ENCODE data around the gene POLE3.
"Not testable (repeated sequence)": the region's sequence is repeated elsewhere in the genome, so short reads cannot be mapped to it uniquely, and the experiment has no call there.

The POLE3 gene

DNA sequence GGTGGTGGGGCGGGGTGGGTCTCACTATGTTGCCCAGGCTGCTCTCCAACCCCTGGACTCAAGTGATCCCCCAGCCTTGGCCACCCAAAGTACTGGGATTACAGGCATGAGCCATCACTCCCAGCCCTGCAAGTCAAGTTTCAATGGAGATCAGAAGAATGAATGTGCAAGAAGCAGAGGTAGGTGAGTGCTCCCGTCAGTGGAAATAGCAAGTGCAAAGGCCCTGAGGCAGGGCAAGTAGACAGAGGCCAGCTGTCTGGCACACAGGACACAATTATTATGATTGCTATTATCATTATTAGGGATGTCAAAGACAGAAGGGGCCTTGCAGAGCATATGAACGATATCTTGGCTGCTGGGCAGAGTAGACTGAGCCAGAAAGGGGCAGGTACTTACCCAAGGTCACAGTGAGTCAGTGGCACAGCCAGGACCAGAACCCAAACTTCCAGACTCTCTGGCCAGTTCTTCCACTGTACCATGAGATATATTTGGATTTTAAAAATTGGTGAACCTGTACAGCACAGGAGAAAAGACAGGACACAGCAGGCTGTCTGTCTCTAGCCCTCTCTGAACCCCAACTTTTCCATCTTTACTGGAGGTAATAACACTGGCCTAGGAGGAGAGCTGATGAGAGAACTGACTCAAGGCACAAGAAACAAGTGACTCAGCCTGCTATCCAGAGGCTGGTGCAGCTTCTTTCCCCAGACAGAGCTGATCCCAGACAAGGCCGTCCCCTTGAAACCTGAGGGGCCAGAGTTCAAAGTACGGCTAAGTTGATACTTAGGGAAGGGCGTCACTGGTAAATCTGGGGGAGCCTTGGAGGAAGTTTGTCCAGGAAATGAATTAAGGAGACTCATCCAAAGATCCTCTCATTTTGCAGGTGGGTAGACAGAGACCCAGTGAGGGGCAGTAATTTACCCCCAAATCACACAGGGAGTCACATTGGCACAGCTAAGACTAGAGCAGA, 35.1 kb downstream of the POLE3 start:
- DNase-seq = peak; percentile 15

DNA sequence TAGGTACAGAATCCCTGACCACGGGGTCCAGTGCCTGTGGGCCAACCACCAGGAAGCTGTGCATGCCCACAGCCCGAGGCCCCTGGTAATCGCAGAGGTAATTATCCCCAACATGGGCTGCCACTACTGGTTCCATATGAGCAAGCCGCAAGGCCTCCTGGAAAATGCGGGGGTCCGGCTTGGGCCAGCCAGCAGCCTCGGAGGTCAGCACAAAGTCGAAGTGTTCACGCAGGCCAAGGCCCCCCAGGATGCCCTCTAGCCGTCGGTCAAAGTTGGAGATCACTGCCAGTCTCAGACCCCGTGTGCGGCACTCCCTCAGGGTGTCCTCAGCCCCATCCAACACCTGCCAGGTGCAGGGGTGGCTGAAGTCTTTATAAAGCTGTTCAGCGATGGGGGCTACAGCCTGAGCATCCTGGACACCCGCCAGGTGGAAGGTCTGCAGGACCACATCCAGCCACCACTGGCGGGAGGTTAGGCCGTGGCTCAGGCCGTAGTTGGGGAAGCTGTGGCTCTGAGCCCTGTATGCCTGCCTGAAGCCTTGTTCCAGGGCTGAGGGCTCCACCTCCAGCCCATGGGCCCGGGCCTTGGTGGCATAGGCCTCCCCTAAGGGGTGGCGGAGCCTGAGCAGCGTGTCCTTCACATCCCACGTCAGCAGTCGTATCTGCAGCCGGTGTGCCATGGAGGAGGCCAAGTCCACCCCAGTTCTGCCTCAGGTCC, 36.6 kb downstream of the POLE3 start:
- DNase-seq = no peak

DNA sequence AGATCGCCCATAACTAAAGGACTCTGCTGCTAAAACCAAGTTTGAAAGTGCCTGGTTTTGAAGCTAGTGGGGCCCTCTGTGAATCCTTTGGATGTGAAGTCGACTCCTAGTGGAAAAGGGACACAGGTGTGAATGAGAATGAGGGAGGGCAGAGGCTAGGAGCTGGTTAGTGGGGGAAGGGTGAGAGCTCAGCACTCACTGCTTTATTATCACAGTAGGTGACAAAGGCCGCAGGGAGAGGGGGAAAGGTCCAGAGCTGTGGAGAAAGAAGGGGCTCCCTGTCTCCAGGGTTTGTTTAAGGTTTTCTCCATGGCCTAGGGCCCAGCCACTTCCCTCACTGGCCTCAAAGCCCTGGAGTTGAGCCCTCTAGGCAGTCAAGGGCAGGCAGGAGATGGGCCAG, 37.2 kb downstream of the POLE3 start:
- no peak for DNase-seq

DNA sequence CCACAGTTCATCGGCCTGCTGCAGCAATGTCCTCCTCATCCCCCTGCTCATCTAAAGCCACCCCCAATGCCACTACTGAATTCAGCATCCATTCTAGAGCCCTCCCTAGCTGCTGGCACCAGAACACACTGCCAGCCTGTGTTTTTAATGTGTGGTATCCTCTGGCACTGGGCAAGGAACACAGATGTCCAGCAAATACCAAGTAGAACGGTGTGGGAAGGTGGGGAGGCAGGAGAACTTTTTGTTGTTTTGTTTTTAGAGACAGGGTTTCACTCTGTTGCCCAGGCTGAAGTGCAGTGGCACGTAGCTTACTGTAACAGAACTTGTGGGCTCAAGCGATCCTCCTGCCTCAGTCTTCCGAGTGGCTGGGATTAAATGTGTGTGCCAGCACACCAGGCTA, 38.4 kb downstream of the POLE3 start:
- no peak for DNase-seq

DNA sequence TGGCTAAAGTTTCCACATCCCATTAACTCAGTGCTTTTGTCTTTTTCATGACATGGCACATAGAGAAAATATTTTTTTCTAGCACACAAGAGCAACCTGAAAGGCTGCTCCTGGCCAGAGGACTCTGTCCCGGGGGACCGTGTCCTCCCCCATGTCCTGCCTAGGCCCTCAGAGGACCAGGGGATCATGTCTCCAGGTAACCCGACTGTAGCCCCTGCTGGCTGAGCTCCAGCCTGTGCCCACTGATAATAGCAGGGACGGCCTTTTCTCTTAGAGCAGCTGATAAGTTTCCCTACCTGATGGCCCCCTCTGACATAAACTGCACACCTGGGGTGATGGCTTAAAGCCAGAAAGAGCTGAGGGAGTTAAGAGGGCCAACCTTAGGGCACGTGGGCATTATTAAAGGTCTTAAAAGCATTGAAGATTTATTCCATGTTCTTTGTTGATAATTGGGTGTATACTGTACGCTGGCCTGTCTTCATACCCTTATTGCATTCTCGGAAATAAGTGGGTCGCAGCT, 39.6 kb downstream of the POLE3 start:
- DNase-seq = no peak

DNA sequence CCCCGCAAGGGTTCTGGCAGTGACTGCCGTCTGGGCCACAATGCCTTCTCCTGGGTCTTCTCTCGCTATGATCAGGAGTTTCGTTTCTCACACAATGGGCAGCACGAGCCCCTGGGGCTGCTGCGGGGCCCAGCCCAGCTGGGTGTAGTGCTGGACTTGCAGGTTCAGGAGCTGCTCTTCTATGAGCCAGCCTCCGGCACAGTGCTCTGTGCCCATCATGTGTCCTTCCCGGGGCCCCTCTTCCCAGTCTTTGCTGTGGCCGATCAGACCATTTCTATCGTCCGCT, 40.7 kb downstream of the POLE3 start:
- DNase-seq = no peak

DNA sequence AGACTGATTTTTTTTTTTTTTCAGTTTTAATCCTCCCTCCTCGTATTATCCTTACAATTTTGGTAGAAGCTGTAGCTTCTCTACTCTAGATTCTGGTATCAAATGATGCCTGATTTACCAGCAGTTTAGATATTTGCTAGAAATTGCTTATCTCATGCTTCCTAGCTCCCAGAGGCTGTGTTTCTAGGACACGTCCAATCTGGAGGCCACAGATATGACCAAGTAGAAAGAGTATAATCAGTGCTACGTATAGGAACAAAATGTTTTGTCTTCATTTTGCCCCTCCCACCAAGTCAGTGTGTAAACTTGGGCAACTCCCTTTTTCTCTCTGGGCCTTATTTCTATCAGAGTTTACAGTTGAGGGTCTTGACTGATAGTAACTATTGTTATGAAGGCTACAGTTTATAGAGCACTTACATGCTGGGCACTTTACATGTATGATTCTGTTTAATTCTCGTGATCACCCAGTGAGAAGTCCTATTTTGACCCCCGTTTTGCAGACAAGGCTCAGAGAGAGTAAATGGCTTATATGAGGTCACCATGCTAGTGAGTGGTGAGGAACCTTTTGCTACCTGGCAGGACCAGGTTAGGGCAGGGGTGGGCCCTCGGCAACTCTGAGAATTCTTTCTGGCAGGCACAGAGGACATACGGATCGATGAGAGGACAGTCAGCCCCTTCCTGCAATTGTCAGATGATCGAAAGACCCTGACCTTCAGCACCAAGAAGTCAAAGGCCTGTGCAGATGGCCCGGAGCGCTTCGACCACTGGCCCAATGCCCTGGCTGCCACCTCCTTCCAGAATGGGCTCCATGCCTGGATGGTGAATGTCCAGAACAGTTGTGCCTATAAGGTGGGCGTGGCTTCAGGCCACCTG, 41.3 kb downstream of the POLE3 start:
- no peak for DNase-seq

DNA sequence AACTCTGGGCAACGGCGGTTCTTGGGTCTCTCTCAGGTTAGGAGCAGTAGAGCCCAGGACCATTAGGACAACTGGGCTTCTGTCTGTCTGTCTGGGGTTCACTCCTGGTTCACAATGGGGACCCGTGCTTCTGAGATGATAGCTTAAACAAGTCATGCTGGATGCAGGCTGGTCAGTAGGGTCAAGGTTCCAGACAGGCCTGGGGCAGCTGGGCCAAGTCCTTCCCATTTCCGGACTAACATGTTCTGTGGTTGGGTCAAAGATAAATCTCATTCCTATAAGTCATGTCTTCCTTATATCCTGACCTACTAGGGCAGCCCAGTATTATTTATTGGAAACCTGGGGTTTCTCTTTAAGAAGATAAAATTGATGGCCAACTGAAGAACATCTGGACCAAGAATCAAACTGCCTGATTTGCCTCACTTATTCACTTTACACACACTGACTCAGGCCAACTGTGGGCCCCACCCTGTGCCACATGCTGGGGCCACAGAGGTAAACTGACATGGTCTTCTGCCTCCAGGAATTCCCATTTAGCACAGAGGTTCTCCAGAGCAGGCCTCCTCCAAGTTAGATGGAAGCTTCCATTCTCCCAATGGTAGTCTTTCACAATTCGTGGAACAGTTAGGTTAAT, 42.0 kb downstream of the POLE3 start:
- no peak for DNase-seq

DNA sequence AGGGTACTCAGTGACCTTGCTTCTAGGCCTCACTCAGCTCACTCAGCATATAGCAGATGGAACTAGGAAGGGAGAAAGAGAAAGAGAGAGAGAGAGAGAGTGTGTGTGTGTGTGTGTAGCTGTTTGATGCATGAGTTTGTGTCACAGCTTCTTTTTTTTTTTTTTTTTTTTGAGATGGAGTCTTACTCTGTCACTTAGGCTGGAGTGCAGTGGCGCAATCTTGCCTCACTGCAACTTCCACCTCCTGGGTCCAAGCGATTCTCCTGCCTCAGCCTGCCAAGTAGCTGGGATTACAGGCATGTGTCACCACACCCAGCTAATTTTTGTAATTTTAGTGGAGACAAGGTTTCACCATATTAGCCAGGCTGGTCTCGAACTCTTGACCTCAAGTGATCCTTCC, 44.8 kb downstream of the POLE3 start:
- DNase-seq = not testable (repeated sequence)

DNA sequence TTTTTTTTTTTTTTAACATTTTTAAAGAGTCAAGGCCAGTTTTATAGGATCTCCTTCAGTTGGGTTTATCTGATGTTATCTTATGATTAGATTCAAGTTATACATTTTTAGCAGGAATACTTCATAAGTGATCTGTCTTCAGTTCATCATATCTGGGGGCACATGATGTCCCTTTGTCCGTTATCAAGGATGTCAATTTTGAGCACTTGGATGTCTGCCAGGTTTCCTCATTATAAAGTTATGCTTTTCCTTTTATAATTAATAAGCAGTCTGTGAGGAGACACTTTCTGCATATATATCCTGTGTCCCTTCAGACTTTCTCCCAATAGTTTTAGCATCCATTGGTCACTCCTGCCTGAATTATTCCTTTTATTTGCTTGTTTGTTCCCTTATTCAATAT, 45.5 kb downstream of the POLE3 start:
- DNase-seq = no peak

DNA sequence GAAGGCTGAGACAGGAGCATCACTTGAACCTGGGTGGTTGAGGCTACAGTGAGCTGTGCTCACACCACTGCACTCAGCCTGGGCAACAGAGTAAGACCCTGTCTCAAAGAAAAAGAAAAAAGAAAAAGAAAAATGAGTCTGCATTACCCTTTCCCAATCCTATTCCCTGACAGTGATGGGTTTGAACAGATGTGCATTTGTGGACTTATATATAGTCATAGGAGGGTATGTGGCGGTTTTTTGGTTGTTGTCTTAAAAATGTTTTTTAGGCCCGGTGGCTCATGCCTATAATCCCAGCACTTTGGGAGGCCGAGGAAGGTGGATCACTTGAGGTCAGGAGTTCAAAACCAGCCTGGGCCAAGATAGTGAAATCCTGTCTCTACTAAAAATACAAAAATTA, 47.1 kb downstream of the POLE3 start:
- DNase-seq = no peak

DNA sequence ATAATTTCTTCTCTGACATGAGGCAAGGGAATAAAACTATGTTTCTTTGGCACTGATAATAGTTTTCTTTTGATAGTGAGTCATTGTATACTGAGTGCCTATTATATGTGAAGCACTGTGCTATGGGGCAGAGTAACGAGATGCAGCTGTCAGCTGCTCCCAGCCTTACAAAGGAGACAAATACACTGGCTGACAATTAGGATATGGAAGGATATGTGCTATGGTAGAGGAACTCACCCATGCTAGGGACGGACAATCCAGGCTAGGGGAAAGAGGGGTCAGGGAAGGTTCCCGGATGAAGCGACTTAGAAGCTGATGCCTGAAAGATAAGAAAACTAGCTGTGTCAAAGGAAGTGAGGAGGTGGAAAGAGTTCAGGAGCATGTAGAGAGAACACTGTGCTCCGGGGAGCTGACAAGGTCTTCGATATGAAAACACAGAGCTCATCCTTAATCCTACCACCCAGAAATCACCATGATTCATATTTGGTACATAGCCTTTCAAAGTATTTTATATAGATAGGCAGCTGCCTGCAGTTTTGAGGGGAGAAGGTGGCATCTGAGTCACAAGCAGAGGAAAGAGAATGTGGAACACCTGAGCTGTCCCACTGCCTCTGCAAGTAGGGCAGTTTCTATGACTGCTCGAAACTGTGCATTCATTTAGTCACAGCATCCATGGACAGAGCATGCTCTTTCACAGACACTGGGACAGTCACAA, 49.0 kb downstream of the POLE3 start:
- DNase-seq = no peak

DNA sequence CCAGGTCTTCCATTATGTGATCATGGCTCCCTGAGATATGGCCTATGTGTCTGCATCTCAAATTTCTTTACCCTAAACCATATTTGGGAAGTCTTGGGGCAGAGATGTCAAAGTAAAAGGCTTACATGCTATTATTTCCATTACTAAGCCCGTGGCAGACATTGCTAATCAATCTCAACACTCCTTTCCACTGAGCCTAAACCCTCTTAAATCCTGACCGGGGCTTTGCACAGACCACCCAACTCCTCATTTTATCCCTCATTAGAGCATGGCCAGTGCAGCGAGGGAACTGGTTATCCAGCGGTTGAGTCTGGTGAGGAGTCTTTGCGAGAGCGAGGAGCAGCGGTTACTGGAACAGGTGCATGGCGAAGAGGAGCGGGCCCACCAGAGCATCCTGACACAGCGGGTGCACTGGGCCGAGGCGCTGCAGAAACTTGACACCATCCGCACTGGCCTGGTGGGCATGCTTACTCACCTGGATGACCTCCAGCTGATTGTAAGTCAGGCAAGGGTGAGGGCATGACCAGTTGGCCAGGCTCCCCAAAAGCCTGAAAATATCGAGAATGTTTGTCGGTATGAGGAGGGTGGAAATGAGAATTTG, 50.1 kb downstream of the POLE3 start:
- no peak for DNase-seq

DNA sequence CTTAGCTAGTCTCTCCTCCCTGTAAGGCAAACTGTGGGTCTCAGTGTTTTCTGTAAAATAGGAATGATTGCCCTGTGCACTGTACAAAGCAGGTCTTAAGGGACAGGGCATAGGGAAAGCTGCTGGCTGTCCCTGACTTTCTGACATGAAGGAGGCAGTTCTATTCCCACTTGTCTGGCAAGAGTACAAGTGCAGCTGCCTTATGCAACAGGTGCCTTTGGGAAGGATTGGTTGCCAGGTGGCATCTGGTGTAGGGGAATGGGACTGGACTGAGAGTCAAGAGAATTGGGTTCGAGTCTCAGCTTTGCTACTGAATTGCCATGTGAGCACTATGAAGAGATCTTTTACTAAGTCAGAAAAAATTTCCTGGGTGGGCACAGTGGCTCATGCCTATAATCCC, 51.1 kb downstream of the POLE3 start:
- DNase-seq = no peak

Measured in activated CD4-positive, alpha-beta T cell treated with anti-CD3 and anti-CD28 coated beads, Interleukin-10, Interleukin-2, amounts not matched to agents 100 ng/mL and 50 ng/mL, durations not matched to agents 16 hours and 8 hours (primary cell).